GM19328 (cell line): ENCODE data around the gene BLACAT1.
"Not testable (repeated sequence)": the region's sequence is repeated elsewhere in the genome, so short reads cannot be mapped to it uniquely, and the experiment has no call there.

Experiments
- ATAC-seq: cut with Tn5 transposase; IDR thresholded peaks from one replicate; pipeline ENCODE4 v1.9.1; 2021; ENCODE audit warnings: mild to moderate bottlenecking, moderate library complexity; ENCODE audit not compliant: unreplicated experiment

BLACAT1 gene

GRCh38 chr1:205484985-205485967 lies 29.4 kb upstream of the BLACAT1 start:
- ATAC-seq = no peak

- ATAC-seq = no peak
Observed at GRCh38 chr1:205483372-205483771, 27.5 kb upstream of the BLACAT1 start.

GRCh38 chr1:205482587-205482986 lies 26.7 kb upstream of the BLACAT1 start:
- not testable (repeated sequence) for ATAC-seq

GRCh38 chr1:205481629-205482151 lies 25.8 kb upstream of the BLACAT1 start:
- no peak for ATAC-seq

GRCh38 chr1:205481218-205481617 lies 25.4 kb upstream of the BLACAT1 start:
- ATAC-seq = no peak

GRCh38 chr1:205480349-205480985 lies 24.6 kb upstream of the BLACAT1 start:
- no peak for ATAC-seq

GRCh38 chr1:205478985-205479384 lies 23.1 kb upstream of the BLACAT1 start:
- ATAC-seq = not testable (repeated sequence)

GRCh38 chr1:205477759-205478247 lies 22.0 kb upstream of the BLACAT1 start:
- ATAC-seq = no peak

GRCh38 chr1:205477121-205477758 lies 21.4 kb upstream of the BLACAT1 start:
- ATAC-seq = no peak

GRCh38 chr1:205476648-205477047 lies 20.8 kb upstream of the BLACAT1 start:
- ATAC-seq = no peak

GRCh38 chr1:205475855-205476254 lies 20.0 kb upstream of the BLACAT1 start:
- ATAC-seq = no peak

GRCh38 chr1:205474571-205474970 lies 18.7 kb upstream of the BLACAT1 start:
- ATAC-seq = no peak

- no peak for ATAC-seq
Observed at GRCh38 chr1:205473966-205474365, 18.1 kb upstream of the BLACAT1 start.

- ATAC-seq = no peak
Observed at GRCh38 chr1:205473475-205473874, 17.6 kb upstream of the BLACAT1 start.

GRCh38 chr1:205472737-205473441 lies 17.0 kb upstream of the BLACAT1 start:
- no peak for ATAC-seq

- no peak for ATAC-seq
Observed at GRCh38 chr1:205470131-205470530, 14.3 kb upstream of the BLACAT1 start.

- ATAC-seq = no peak
Observed at GRCh38 chr1:205466595-205467220, 10.9 kb upstream of the BLACAT1 start.

GRCh38 chr1:205465392-205465791 lies 9.5 kb upstream of the BLACAT1 start:
- ATAC-seq = no peak

GRCh38 chr1:205458777-205459566 lies 3.1 kb upstream of the BLACAT1 start:
- no peak for ATAC-seq
